MM.1S (cell line): ENCODE measurements around the gene UBN1.

Experiments
- DNase-seq: peaks from one replicate; pipeline ENCODE4 v3.0.0-alpha.2; 2015
- H2AFZ ChIP-seq: fragments of 300-600 bp; sonication (generic); 2 replicates; pipeline ENCODE4 v1.6.0; 2016; ENCODE audit warnings: antibody characterized with exemption, low read length
- H3F3A ChIP-seq: fragments of 300-600 bp; sonication (generic); 2 replicates; pipeline ENCODE4 v1.6.1; 2016; ENCODE audit warnings: mild to moderate bottlenecking, antibody characterized with exemption, low read length, moderate library complexity, mixed read lengths; ENCODE audit not compliant: insufficient read depth
- H3K27ac ChIP-seq: fragments of 300-600 bp; sonication (generic); 2 replicates; pipeline ENCODE4 v1.5.1; 2016; ENCODE audit warnings: mild to moderate bottlenecking, low read length
- H3K27me3 ChIP-seq: fragments of 300-600 bp; sonication (generic); replicated peaks from 2 replicates; pipeline ENCODE4 v1.6.0; 2016; ENCODE audit warnings: low read length; ENCODE audit not compliant: insufficient read depth
- H3K36me3 ChIP-seq: fragments of 300-600 bp; sonication (generic); replicated peaks from 2 replicates; pipeline ENCODE4 v1.6.1; 2016; ENCODE audit warnings: mild to moderate bottlenecking, low read length, mixed read lengths; ENCODE audit not compliant: insufficient read depth
- H3K4me1 ChIP-seq: fragments of 300-600 bp; sonication (generic); 2 replicates; pipeline ENCODE4 v1.6.1; 2016; ENCODE audit warnings: low read length, mixed read lengths
- H3K4me2 ChIP-seq: fragments of 300-600 bp; sonication (generic); 2 replicates; pipeline ENCODE4 v1.6.0; 2016; ENCODE audit warnings: low read depth, low read length
- H3K4me3 ChIP-seq: fragments of 300-600 bp; sonication (generic); 2 replicates; pipeline ENCODE4 v1.5.1; 2016; ENCODE audit warnings: low read length, mixed read lengths
- H3K79me2 ChIP-seq: fragments of 300-600 bp; sonication (generic); 2 replicates; pipeline ENCODE4 v1.6.1; 2016; ENCODE audit warnings: mixed run types, low read length, mixed read lengths
- H3K9ac ChIP-seq: fragments of 300-600 bp; sonication (generic); 2 replicates; pipeline ENCODE4 v1.6.1; 2016; ENCODE audit warnings: low read length, mixed read lengths
- H3K9me2 ChIP-seq: fragments of 300-600 bp; sonication (generic); replicated peaks from 2 replicates; pipeline ENCODE4 v1.6.1; 2016; ENCODE audit warnings: mild to moderate bottlenecking, low read length, mixed read lengths; ENCODE audit not compliant: insufficient read depth
- H3K9me3 ChIP-seq: fragments of 300-600 bp; sonication (generic); replicated peaks from 2 replicates; pipeline ENCODE4 v1.6.1; 2016; ENCODE audit warnings: mild to moderate bottlenecking, low read length, mixed read lengths; ENCODE audit not compliant: insufficient read depth
- H4K20me1 ChIP-seq: fragments of 300-600 bp; sonication (generic); 2 replicates; pipeline ENCODE4 v1.6.1; 2016; ENCODE audit warnings: mild to moderate bottlenecking, low read length, moderate library complexity, mixed read lengths; ENCODE audit not compliant: insufficient read depth
- CTCF ChIP-seq: fragments of 300-600 bp; sonication (generic); IDR thresholded peaks from 2 replicates; pipeline ENCODE4 v1.5.1; 2016; ENCODE audit warnings: antibody characterized with exemption, low read length, mixed read lengths
- EZH2 ChIP-seq: fragments of 300-600 bp; sonication (generic); optimal IDR thresholded peaks from 2 replicates; pipeline ENCODE3; 2017; ENCODE audit warnings: low read depth, mild to moderate bottlenecking, antibody characterized with exemption, low read length, mixed read lengths
- EZH2phosphoT487 ChIP-seq: fragments of 300-600 bp; sonication (generic); IDR thresholded peaks from 2 replicates; pipeline ENCODE4 v1.6.1; 2018; ENCODE audit warnings: antibody characterized with exemption, low read length

The UBN1 gene

GRCh38 chr16:4806280-4806679 is 41.0 kb upstream of the UBN1 start:
- Histone ChIP-seq H3K4me3 (no peak overlapping the region), H3F3A (peaks cover 20% of the 10 kb centered on the region), H3K9me2 (no peaks in the 10 kb centered on the region), H3K79me2 (no peaks in the 10 kb centered on the region), H3K27me3 (no peaks in the 10 kb centered on the region), H3K27ac (no peak overlapping the region), H3K4me2 (no peak overlapping the region), H3K9ac (no peak overlapping the region), H4K20me1 (no peaks in the 10 kb centered on the region), H3K4me1 (0 out of 2 replicates have a peak, but pooled peaks cover 3% of the 10 kb centered on the region), H3K36me3 (no peaks in the 10 kb centered on the region), H2AFZ (no peak overlapping the region), H3K9me3 (no peaks in the 10 kb centered on the region)
- no peak for TF ChIP-seq EZH2
- no peak for TF ChIP-seq CTCF
- TF ChIP-seq EZH2phosphoT487 = no peak
- no peak for DNase-seq

- Histone ChIP-seq H3K9me3 (no peaks in the 10 kb centered on the region), H3K9ac (no peak overlapping the region), H3K9me2 (no peaks in the 10 kb centered on the region), H3K36me3 (no peaks in the 10 kb centered on the region), H3K4me2 (no peak overlapping the region), H3K79me2 (no peaks in the 10 kb centered on the region), H3K4me3 (no peak overlapping the region), H4K20me1 (no peaks in the 10 kb centered on the region), H3K4me1 (no peaks in the 10 kb centered on the region), H2AFZ (no peak overlapping the region), H3K27ac (no peak overlapping the region), H3F3A (peaks cover 3% of the 10 kb centered on the region; the same call in 1 of the 2 replicates), H3K27me3 (no peaks in the 10 kb centered on the region)
- DNase-seq = no peak
- TF ChIP-seq EZH2 (no peak), CTCF (no peak)
These were observed 36.0 kb upstream of the UBN1 start for GRCh38 chr16:4811242-4811641.

- Histone ChIP-seq H3K27ac (no peak overlapping the region), H3K9me3 (no peaks in the 10 kb centered on the region), H3K79me2 (no peaks in the 10 kb centered on the region), H3K9ac (no peak overlapping the region), H3K27me3 (no peaks in the 10 kb centered on the region), H3K4me2 (no peak overlapping the region), H3K36me3 (no peaks in the 10 kb centered on the region), H3K9me2 (no peaks in the 10 kb centered on the region), H3K4me1 (no peaks in the 10 kb centered on the region), H3F3A (peaks cover 3% of the 10 kb centered on the region; the same call in 1 of the 2 replicates), H2AFZ (no peak overlapping the region), H3K4me3 (no peak overlapping the region), H4K20me1 (no peaks in the 10 kb centered on the region)
- no peak for DNase-seq
- TF ChIP-seq EZH2phosphoT487 (no peak), CTCF (no peak), EZH2 (no peak)
These were observed 35.5 kb upstream of the UBN1 start for GRCh38 chr16:4811773-4812172.
